B cell (primary cell): ENCODE data around the gene GFM2. TPM values are rescaled to one million over a fixed set of nuclear protein-coding genes. Genes with fewer than 3 reads are reported as not detected.

Experiments
- ATAC-seq: fragments of 200-7000 bp; cut with Tn5 transposase; one replicate; pipeline ENCODE4 v1.10.0; 2021; ENCODE audit warnings: low read depth, mild to moderate bottlenecking, moderate number of reproducible peaks, moderate library complexity
- CTCF ChIA-PET: fragments of 350-600 bp; sonication (Branson Sonifier 250); formaldehyde crosslinking; loops from one replicate; lab custom pipeline; 2021; ENCODE audit warnings: antibody characterized with exemption, inconsistent platforms; lab: Charles Lee
- POLR2A ChIA-PET: fragments of 350-600 bp; sonication (Branson Sonifier 250); formaldehyde crosslinking; loops from one replicate; lab custom pipeline; 2021; ENCODE audit warnings: antibody characterized with exemption; lab: Charles Lee
- DNase-seq: peaks from one replicate; pipeline ENCODE4 v3.0.0; 2013
- H2AFZ ChIP-seq: 2 replicates; pipeline ENCODE4 v1.6.1; 2012; ENCODE audit warnings: mild to moderate bottlenecking, low read depth, low read length; ENCODE audit not compliant: insufficient read depth, poor library complexity, severe bottlenecking
- H3K27ac ChIP-seq, 2 donors: 1 replicate in 1 of 2; 2 replicates in 1 of 2; pipeline ENCODE4 v1.5.1; 2012 to 2013; ENCODE audit warnings: low read length in 2 of 2, mild to moderate bottlenecking in 2 of 2, moderate library complexity in 1 of 2
- H3K27me3 ChIP-seq, 4 experiments: fragments of 200-600 bp in 1 of 4; sonication (generic) in 1 of 4; replicated peaks in 1 of 4; 1 replicate in 2 of 4; 2 replicates in 2 of 4; pipeline versions ENCODE4 v1.6.1 to v1.7.0; 2013 to 2016; ENCODE audit warnings: low read length in 3 of 4, mild to moderate bottlenecking in 2 of 4, mixed read lengths in 1 of 4, moderate library complexity in 1 of 4; ENCODE audit not compliant: insufficient read depth in 4 of 4, control insufficient read depth in 3 of 4; ENCODE audit errors: control extremely low read depth in 1 of 4
- H3K36me3 ChIP-seq, 2 experiments: replicated peaks in 1 of 2; 1 replicate in 1 of 2; 2 replicates in 1 of 2; pipeline versions ENCODE4 v1.6.1 to v1.7.1; 2013; ENCODE audit warnings: low read length in 1 of 2; ENCODE audit not compliant: insufficient read depth in 2 of 2, control insufficient read depth in 1 of 2; ENCODE audit errors: control extremely low read depth in 1 of 2, extremely low read depth in 1 of 2
- H3K4me1 ChIP-seq, 2 donors: fragments of 200-600 bp in 1 of 2; sonication (generic) in 1 of 2; 1 replicate in 1 of 2; 2 replicates in 1 of 2; pipeline versions ENCODE4 v1.5.1 to v1.6.1; 2013 to 2017; ENCODE audit warnings: low read length in 2 of 2; ENCODE audit not compliant: control insufficient read depth in 2 of 2, insufficient read depth in 2 of 2
- H3K4me2 ChIP-seq: replicated peaks from 2 replicates; pipeline ENCODE3; 2012; ENCODE audit warnings: mild to moderate bottlenecking, low read depth, low read length; ENCODE audit not compliant: poor library complexity, severe bottlenecking
- H3K4me3 ChIP-seq, 5 experiments: fragments of 200-600 bp in 1 of 5; sonication (generic) in 1 of 5; 1 replicate in 3 of 5; 2 replicates in 2 of 5; pipeline versions ENCODE4 v1.5.1 to v1.7.0; 2011 to 2016; ENCODE audit warnings: low read length in 4 of 5, mild to moderate bottlenecking in 4 of 5, low read depth in 2 of 5, control low read depth in 1 of 5, moderate library complexity in 1 of 5; ENCODE audit not compliant: insufficient read depth in 1 of 5; ENCODE audit errors: control extremely low read depth in 1 of 5, extremely low read depth in 1 of 5
- H3K79me2 ChIP-seq: fragments of 200-600 bp; sonication (generic); one replicate; pipeline ENCODE4 v1.6.0; 2016; ENCODE audit warnings: low read length; ENCODE audit not compliant: control insufficient read depth, insufficient read depth
- H3K9ac ChIP-seq: fragments of 200-600 bp; sonication (generic); 2 replicates; pipeline ENCODE4 v1.6.1; 2017; ENCODE audit warnings: mild to moderate bottlenecking, low read length, moderate library complexity
- H3K9me3 ChIP-seq, 3 donors: one replicate each; pipeline versions ENCODE4 v1.6.1 to v1.7.1; 2013; ENCODE audit warnings: low read length in 2 of 3; ENCODE audit not compliant: control insufficient read depth in 2 of 3, insufficient read depth in 1 of 3; ENCODE audit errors: control extremely low read depth in 1 of 3
- H4K20me1 ChIP-seq: 2 replicates; pipeline ENCODE4 v1.6.0; 2012; ENCODE audit warnings: mild to moderate bottlenecking, low read length; ENCODE audit not compliant: insufficient read depth, control insufficient read depth, poor library complexity, severe bottlenecking
- H3K27ac Mint-ChIP-seq: one replicate; pipeline ENCODE4 v1.8.0; 2021; ENCODE audit warnings: mixed read lengths
- H3K27me3 Mint-ChIP-seq: one replicate; pipeline ENCODE4 v1.8.0; 2021; ENCODE audit warnings: mixed read lengths
- H3K4me1 Mint-ChIP-seq: one replicate; pipeline ENCODE4 v1.8.0; 2021; ENCODE audit warnings: mixed read lengths
- H3K4me3 Mint-ChIP-seq: one replicate; pipeline ENCODE4 v1.8.0; 2021; ENCODE audit warnings: mixed read lengths
- H3K9me3 Mint-ChIP-seq: one replicate; pipeline ENCODE4 v1.8.0; 2022; ENCODE audit warnings: mixed read lengths; ENCODE audit not compliant: insufficient read depth
- EZH2 ChIP-seq: IDR thresholded peaks from 2 replicates; pipeline ENCODE4 v1.6.1; 2012; ENCODE audit warnings: borderline replicate concordance, low read depth, mild to moderate bottlenecking, moderate library complexity, low read length; ENCODE audit not compliant: insufficient read depth, poor library complexity, severe bottlenecking
- WGBS: methylation state at CpG from one replicate; pipeline ENCODE4 v1.1.5; 2013; ENCODE audit warnings: missing lambda C conversion rate; ENCODE audit not compliant: insufficient coverage; 5-methylcytosine and 5-hydroxymethylcytosine counted together
- intact Hi-C: fragments of 100-400 bp; cut with micrococcal nuclease; formaldehyde crosslinking; loops from one replicate; pipeline ENCODE4 v1.10.0; 2022
- polyA plus RNA-seq: library from polyadenylated mRNA; depleted of rRNA; stranded (reverse); fragments of >200 nt; gene quantifications from 2 replicates; pipeline ENCODE4 v1.2.3, GENCODE V29; 2012
- total RNA-seq, 2 donors: library from RNA; stranded (reverse); fragments of 120-200 nt in 1 of 2; gene quantifications; 1 replicate in 1 of 2; 2 replicates in 1 of 2; pipeline versions ENCODE4 v1.2.3 to v1.2.4, GENCODE V29; 2013 to 2022
- TF ChIP-seq, protein P1 (sequence below): fragments of 200-600 bp; IDR thresholded peaks from one replicate; pipeline ENCODE4 v1.8.0; 2022; ENCODE audit warnings: antibody characterized with exemption, mild to moderate bottlenecking

The GFM2 gene
- total and polyA plus RNA-seq, 2 donors (not counting 1 experiment from before 2014, with no cell fraction given) = 11.0 to 28.5 TPM

DNA sequence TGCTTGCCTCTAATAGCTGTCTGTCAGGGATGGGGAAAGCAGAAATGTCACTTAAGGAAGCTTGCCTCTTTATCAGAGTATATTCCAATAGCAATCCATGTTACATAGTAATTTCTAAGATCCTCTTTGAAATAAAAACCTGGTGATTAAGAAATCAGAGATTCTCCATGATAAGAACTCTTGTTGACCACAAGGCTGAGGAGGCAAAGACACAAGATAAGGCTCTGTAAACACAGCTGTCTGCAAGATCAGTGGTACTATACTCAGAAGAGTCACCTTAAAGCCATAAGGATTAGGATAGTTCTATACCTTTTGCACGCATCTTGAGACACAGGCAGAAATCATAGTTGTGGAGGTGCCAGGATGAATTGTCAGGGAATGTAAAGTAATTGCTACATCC lies 41.6 kb downstream of the GFM2 start:
- no peak overlapping the region for H3K9ac ChIP-seq
- DNase-seq = no peak
- H3K9me3 ChIP-seq = no peaks in the 10 kb centered on the region
- H3K4me2 ChIP-seq = no peak overlapping the region
- H3K4me3 Mint-ChIP-seq = no peak overlapping the region
- peaks cover 7 to 48% of the 10 kb centered on the region in 2 experiments for H3K36me3 ChIP-seq
- CTCF ChIA-PET = no interaction called here
- H3K27me3 ChIP-seq = no peaks in the 10 kb centered on the region
- no peaks in the 10 kb centered on the region for H3K4me1 Mint-ChIP-seq
- POLR2A ChIA-PET = no interaction called here
- no peak for ATAC-seq
- intact Hi-C loops = no loop called here
- WGBS = 100% methylated on average over 1 of the region's 1 CpG
- no peak overlapping the region for H2AFZ ChIP-seq
- no peaks in the 10 kb centered on the region for H3K9me3 Mint-ChIP-seq
- H3K79me2 ChIP-seq = no peaks in the 10 kb centered on the region
- H3K27ac Mint-ChIP-seq = no peak overlapping the region
- no peak for TF ChIP-seq EZH2
- TF ChIP-seq, protein P1, sequence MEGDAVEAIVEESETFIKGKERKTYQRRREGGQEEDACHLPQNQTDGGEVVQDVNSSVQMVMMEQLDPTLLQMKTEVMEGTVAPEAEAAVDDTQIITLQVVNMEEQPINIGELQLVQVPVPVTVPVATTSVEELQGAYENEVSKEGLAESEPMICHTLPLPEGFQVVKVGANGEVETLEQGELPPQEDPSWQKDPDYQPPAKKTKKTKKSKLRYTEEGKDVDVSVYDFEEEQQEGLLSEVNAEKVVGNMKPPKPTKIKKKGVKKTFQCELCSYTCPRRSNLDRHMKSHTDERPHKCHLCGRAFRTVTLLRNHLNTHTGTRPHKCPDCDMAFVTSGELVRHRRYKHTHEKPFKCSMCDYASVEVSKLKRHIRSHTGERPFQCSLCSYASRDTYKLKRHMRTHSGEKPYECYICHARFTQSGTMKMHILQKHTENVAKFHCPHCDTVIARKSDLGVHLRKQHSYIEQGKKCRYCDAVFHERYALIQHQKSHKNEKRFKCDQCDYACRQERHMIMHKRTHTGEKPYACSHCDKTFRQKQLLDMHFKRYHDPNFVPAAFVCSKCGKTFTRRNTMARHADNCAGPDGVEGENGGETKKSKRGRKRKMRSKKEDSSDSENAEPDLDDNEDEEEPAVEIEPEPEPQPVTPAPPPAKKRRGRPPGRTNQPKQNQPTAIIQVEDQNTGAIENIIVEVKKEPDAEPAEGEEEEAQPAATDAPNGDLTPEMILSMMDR = no peak
- no peaks in the 10 kb centered on the region for H3K27me3 Mint-ChIP-seq
- H3K27ac ChIP-seq = no peak overlapping the region
- H4K20me1 ChIP-seq = no peaks in the 10 kb centered on the region
- no peaks in the 10 kb centered on the region for H3K4me1 ChIP-seq
- H3K4me3 ChIP-seq = no peak overlapping the region

DNA sequence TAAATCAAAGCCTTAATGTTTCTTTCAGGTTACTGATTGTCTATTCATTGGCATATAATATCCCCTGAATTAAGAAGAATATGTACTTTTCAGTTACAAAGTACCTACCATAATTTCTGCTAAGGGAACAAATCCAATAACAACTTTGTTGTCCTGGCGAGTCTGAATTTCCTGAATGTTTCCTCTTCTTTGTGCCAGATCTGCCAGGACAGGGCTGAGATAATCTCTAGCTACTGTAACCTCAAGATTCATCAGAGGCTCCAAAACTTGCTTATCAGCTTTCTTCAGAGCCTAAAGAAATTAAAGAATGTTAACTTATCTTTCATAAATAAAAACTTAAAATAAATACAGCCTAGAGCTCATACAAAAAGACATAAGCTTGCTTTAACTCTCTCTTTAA lies 44.6 kb downstream of the GFM2 start:
- Mint-ChIP-seq H3K4me1 (no peaks in the 10 kb centered on the region), H3K27ac (no peak overlapping the region), H3K9me3 (no peaks in the 10 kb centered on the region), H3K27me3 (no peaks in the 10 kb centered on the region), H3K4me3 (no peak overlapping the region)
- no peak overlapping the region for H3K4me3 ChIP-seq
- H4K20me1 ChIP-seq = no peaks in the 10 kb centered on the region
- intact Hi-C loops = no loop called here
- H3K27ac ChIP-seq = no peak overlapping the region
- no peak overlapping the region for H3K9ac ChIP-seq
- no peak overlapping the region for H3K4me2 ChIP-seq
- no peaks in the 10 kb centered on the region for H3K4me1 ChIP-seq
- H3K9me3 ChIP-seq = no peaks in the 10 kb centered on the region
- H3K27me3 ChIP-seq = no peaks in the 10 kb centered on the region
- POLR2A ChIA-PET = no interaction called here
- TF ChIP-seq, protein P1 = no peak
- no peak for TF ChIP-seq EZH2
- 91% methylated on average over 1 of the region's 1 CpG for WGBS
- no peak for ATAC-seq
- no peak overlapping the region for H2AFZ ChIP-seq
- CTCF ChIA-PET = no interaction called here
- DNase-seq = no peak
- peaks cover 9 to 39% of the 10 kb centered on the region in 2 experiments for H3K36me3 ChIP-seq
- no peaks in the 10 kb centered on the region for H3K79me2 ChIP-seq
